Urinary bladder (tissue), 4 donors: ENCODE measurements around the gene SLC36A3. TPM values are rescaled to one million over a fixed set of nuclear protein-coding genes. Genes with fewer than 3 reads are reported as not detected.

ENCODE experiments used
- DNase-seq: peaks from one replicate; pipeline ENCODE4 v3.0.0-alpha.2; 2015; ENCODE audit errors: extremely low spot score
- H3K27ac ChIP-seq: one replicate; pipeline ENCODE4 v1.5.1; 2013; ENCODE audit warnings: low read depth, mild to moderate bottlenecking, moderate library complexity
- H3K36me3 ChIP-seq: one replicate; pipeline ENCODE4 v1.6.1; 2013; ENCODE audit warnings: mild to moderate bottlenecking, moderate library complexity; ENCODE audit not compliant: insufficient read depth
- H3K4me1 ChIP-seq: one replicate; pipeline ENCODE4 v1.6.1; 2013; ENCODE audit warnings: mild to moderate bottlenecking, moderate library complexity; ENCODE audit not compliant: insufficient read depth
- H3K4me3 ChIP-seq: one replicate; pipeline ENCODE4 v1.5.1; 2013; ENCODE audit warnings: low read depth, low read length
- WGBS: extraction: QIAGEN DNeasy Blood & Tissue Kit; methylation state at CpG from one replicate; pipeline ENCODE4 v1.1.7; 2013; 5-methylcytosine and 5-hydroxymethylcytosine counted together
- polyA plus RNA-seq: library from polyadenylated mRNA; stranded (reverse); fragments of 200-250 nt; gene quantifications from one replicate; pipeline ENCODE4 v1.2.3, GENCODE V29; 2013
- total RNA-seq: library from RNA; depleted of rRNA; stranded (reverse); fragments of >200 nt; gene quantifications from one replicate; pipeline ENCODE4 v1.2.3, GENCODE V29; 2014
- donor health status: healthy with polysubstance abuse.
- donor health status: healthy.

SLC36A3 gene
- total and polyA plus RNA-seq, 2 donors = not detected

- Histone ChIP-seq H3K27ac (no peak overlapping the region), H3K36me3 (no peaks in the 10 kb centered on the region), H3K4me3 (no peak overlapping the region), H3K4me1 (no peaks in the 10 kb centered on the region)
- 52% methylated on average over 4 of the region's 4 CpGs for WGBS
- no peak for DNase-seq
Observed at GRCh38 chr5:151293624-151294023, 9.9 kb downstream of the SLC36A3 start.

GRCh38 chr5:151288180-151288579, 15.4 kb downstream of the SLC36A3 start:
- no peaks in the 10 kb centered on the region for H3K4me1 ChIP-seq
- no peak overlapping the region for H3K4me3 ChIP-seq
- H3K27ac ChIP-seq = no peak overlapping the region
- no peak for DNase-seq
- H3K36me3 ChIP-seq = no peaks in the 10 kb centered on the region
- 59% methylated on average over 2 of the region's 2 CpGs for WGBS

DNA sequence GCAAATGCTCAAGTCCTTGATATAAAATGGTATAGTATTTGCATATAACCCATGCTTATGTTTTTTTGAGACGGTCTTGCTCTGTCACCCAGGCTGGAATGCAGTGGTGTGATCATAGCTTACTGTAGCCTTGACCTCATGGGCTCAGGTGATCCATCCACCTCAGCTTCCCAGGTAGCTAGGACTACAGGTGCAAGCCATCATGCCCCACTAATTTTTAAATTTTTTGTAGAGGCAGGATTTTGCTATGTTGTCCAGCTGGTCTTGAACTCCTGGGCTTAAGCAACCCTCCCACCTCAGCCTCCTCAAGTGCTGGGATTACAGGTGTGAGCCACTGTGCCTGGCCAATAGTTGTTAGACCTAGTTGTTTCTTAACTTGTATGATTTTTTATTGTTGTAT, 17.3 kb downstream of the SLC36A3 start:
- Histone ChIP-seq H3K4me1 (no peaks in the 10 kb centered on the region), H3K36me3 (no peaks in the 10 kb centered on the region), H3K27ac (no peak overlapping the region), H3K4me3 (no peak overlapping the region)
- WGBS = 80% methylated on average over 1 of the region's 1 CpG
- DNase-seq = no peak

DNA sequence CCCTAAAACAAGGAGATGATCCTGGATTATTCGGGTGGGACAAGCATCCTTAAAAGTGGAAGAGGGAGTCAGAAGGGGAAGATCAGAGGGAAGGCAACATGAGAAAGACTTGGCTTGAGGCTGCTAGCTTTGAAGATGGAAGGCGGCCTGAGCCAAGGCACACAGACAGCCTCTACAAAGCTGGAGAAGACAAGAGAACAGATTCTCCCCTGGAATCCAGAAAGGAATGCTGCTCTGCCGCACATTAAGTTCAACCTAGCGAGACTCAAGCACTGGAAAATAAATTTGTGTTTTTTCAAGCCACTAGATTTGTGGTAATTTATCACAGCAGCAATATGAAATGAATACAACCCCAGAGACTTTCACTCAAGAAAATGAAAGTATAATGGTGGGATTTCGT, 17.9 kb downstream of the SLC36A3 start:
- Histone ChIP-seq H3K4me3 (no peak overlapping the region), H3K36me3 (no peaks in the 10 kb centered on the region), H3K27ac (no peak overlapping the region), H3K4me1 (no peaks in the 10 kb centered on the region)
- DNase-seq = no peak
- WGBS = 74% methylated on average over 5 of the region's 5 CpGs

DNA sequence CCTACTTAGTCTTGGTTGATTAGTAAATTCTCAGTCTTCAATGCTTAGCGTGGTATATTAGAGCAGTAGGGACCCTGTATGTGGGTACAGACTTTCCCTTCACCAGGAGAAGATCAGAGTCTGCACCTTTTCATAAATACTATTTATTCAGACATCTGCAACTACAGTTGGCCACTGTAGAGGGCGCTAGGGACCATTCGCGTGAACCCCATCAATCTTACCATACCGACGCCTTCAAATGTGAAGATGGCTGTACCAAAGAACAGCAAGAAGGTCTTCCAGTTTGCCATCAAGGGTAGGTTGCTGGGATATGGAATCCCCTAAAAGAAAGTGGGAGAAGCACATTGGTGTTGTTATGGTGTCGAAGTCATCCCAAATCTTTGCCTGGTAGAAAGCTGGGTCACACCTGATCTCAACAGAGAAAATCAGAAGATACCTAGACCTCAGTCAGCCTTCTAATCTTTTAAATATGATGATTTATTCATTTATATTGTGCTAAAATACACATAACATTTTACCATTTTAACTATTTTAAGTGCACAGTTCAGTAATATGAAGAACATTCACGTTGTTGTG, 19.1 kb downstream of the SLC36A3 start:
- DNase-seq = no peak
- 33% methylated on average over 8 of the region's 8 CpGs for WGBS
- Histone ChIP-seq H3K4me3 (no peak overlapping the region), H3K4me1 (no peaks in the 10 kb centered on the region), H3K27ac (no peak overlapping the region), H3K36me3 (no peaks in the 10 kb centered on the region)

GRCh38 chr5:151283120-151283825, 20.3 kb downstream of the SLC36A3 start:
- Histone ChIP-seq H3K4me3 (no peak overlapping the region), H3K4me1 (no peaks in the 10 kb centered on the region), H3K36me3 (no peaks in the 10 kb centered on the region), H3K27ac (no peak overlapping the region)
- WGBS = 73% methylated on average over 4 of the region's 4 CpGs
- no peak for DNase-seq

- no peak overlapping the region for H3K27ac ChIP-seq
- no peaks in the 10 kb centered on the region for H3K4me1 ChIP-seq
- DNase-seq = no peak
- no peaks in the 10 kb centered on the region for H3K36me3 ChIP-seq
- 94% methylated on average over 13 of the region's 13 CpGs for whole genome bisulfite sequencing
- H3K4me3 ChIP-seq = no peak overlapping the region
Observed at GRCh38 chr5:151281001-151281639, 22.4 kb downstream of the SLC36A3 start.

GRCh38 chr5:151280443-151280842, 23.1 kb downstream of the SLC36A3 start:
- no peak overlapping the region for H3K27ac ChIP-seq
- WGBS = 91% methylated on average over 2 of the region's 2 CpGs
- no peak for DNase-seq
- H3K4me1 ChIP-seq = no peaks in the 10 kb centered on the region
- no peak overlapping the region for H3K4me3 ChIP-seq
- no peaks in the 10 kb centered on the region for H3K36me3 ChIP-seq

- no peaks in the 10 kb centered on the region for H3K36me3 ChIP-seq
- WGBS = 79% methylated on average over 5 of the region's 5 CpGs
- no peak overlapping the region for H3K27ac ChIP-seq
- peaks cover 1% of the 10 kb centered on the region for H3K4me1 ChIP-seq
- no peak overlapping the region for H3K4me3 ChIP-seq
- no peak for DNase-seq
Observed at GRCh38 chr5:151278845-151279244, 24.7 kb downstream of the SLC36A3 start.

- Histone ChIP-seq H3K27ac (no peak overlapping the region), H3K4me3 (no peak overlapping the region), H3K36me3 (no peaks in the 10 kb centered on the region), H3K4me1 (peaks cover 1% of the 10 kb centered on the region)
- no peak for DNase-seq
- WGBS = 97% methylated on average over 2 of the region's 2 CpGs
Observed at GRCh38 chr5:151275803-151276202, 27.8 kb downstream of the SLC36A3 start.

GRCh38 chr5:151274666-151275065, 28.9 kb downstream of the SLC36A3 start:
- Histone ChIP-seq H3K4me1 (peaks cover 1% of the 10 kb centered on the region), H3K4me3 (no peak overlapping the region), H3K36me3 (peaks cover under 1% of the 10 kb centered on the region), H3K27ac (no peak overlapping the region)
- no peak for DNase-seq

DNA sequence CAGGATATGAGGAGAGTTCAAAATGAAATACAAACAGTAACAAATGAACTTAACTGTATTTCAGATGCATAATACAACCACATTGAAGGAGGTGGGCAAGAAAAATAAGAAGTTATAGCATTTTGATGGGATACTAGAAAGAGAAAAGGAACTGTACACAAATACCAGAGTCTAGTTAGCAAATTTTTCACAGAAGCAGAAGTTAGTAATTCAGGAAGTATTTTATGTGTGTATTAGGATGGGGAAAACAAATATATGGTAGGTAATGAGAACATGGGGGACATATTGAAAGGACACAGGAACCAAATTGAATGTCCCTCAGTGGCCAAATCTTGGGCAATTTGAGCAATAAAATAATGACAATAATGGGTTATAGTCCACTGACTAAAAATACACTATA, 32.2 kb downstream of the SLC36A3 start:
- Histone ChIP-seq H3K36me3 (peaks cover 8% of the 10 kb centered on the region), H3K4me1 (peaks cover 1% of the 10 kb centered on the region), H3K4me3 (no peak overlapping the region), H3K27ac (no peak overlapping the region)
- DNase-seq = no peak

DNA sequence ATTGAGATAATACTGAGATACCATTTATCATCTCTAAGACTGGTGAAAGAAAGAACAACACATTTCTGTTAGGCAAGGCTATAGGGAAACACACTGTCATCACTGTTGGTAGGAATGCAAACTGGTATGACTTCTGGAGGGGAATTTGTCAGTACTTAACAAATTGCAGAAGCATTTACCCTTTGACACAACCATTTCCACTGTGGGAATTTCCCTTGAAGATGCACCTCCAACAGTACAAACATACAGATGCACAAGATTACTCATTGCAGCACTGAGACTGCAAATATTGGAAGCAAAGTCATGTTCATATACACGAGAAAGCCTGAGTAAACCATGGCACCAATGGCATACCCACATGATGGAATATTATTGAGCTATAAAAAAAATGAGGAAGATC, 33.0 kb downstream of the SLC36A3 start:
- Histone ChIP-seq H3K36me3 (peaks cover 8% of the 10 kb centered on the region), H3K4me3 (no peak overlapping the region), H3K27ac (no peak overlapping the region), H3K4me1 (peaks cover 1% of the 10 kb centered on the region)
- WGBS = 65% methylated on average over 1 of the region's 1 CpG
- DNase-seq = no peak

DNA sequence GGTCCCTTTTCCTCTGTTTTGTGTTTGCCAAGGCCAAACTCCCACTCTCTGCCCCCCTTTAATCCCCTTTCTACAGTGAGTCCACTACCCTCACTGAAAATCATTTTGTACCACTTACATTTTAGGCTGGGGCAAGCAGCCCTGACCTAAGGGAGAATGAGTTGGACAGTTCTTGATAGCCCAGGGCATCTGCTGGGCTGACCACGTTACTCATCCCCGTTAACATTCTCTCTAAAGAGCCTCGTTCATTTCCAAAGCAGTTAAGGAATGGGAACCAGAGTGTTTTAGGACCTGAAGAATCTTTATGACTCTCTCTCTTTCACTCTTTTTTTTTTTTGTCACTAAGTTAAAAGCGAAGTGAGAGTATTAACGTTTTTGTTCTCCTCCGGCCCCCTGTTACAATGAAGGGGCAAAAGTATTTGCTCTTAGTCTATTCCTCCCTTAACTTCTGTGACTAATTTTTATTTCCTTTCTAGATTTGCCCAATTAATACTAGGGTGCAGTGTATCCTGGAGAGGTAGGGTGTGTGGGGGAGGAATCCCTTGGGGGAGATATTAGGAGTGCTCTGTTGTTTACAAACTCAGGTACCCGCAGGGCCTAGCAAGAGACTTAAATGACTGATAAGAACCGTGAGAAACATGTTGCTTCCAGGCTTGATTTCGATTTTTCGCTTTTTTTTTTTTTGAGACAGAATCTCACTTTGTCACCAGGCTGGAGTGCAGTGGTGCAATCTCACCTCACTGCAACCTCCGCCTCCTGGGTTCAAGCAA, 35.9 kb downstream of the SLC36A3 start:
- peaks cover 8% of the 10 kb centered on the region for H3K36me3 ChIP-seq
- no peak overlapping the region for H3K27ac ChIP-seq
- no peaks in the 10 kb centered on the region for H3K4me1 ChIP-seq
- DNase-seq = no peak
- no peak overlapping the region for H3K4me3 ChIP-seq
- 80% methylated on average over 11 of the region's 11 CpGs for WGBS
